Measurements from ENCODE around the gene PEMT.

DNA sequence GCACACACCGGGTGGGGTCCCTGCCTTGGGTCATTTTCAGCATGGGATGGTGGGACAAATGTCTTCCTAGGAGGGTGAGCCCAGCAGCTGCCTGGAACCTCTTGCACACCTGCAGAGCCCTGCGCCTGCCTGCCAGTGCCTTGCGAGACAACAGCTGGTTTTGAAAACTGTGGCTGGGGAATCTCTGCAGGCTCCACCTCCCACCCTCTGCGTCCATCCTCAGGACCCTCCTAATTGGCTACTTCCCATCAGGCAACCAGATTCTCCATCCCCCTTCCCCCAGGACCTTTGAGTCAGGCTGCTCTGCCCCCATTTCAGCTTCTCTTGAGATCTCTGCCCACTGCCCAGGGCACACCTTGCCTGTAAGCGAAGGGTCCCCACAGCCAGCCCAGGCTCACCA lies 26.6 kb downstream of the PEMT start:
- TF ChIP-seq, protein P1, sequence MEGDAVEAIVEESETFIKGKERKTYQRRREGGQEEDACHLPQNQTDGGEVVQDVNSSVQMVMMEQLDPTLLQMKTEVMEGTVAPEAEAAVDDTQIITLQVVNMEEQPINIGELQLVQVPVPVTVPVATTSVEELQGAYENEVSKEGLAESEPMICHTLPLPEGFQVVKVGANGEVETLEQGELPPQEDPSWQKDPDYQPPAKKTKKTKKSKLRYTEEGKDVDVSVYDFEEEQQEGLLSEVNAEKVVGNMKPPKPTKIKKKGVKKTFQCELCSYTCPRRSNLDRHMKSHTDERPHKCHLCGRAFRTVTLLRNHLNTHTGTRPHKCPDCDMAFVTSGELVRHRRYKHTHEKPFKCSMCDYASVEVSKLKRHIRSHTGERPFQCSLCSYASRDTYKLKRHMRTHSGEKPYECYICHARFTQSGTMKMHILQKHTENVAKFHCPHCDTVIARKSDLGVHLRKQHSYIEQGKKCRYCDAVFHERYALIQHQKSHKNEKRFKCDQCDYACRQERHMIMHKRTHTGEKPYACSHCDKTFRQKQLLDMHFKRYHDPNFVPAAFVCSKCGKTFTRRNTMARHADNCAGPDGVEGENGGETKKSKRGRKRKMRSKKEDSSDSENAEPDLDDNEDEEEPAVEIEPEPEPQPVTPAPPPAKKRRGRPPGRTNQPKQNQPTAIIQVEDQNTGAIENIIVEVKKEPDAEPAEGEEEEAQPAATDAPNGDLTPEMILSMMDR (IDR thresholded peaks at IDR 0.05) = no peak
- TF ChIP-seq EP300 (IDR thresholded peaks at IDR 0.05) = no peak

Data from sigmoid colon (tissue), 4 donors.